Measurements from ENCODE around the gene PARP9.

Gene PARP9

DNA sequence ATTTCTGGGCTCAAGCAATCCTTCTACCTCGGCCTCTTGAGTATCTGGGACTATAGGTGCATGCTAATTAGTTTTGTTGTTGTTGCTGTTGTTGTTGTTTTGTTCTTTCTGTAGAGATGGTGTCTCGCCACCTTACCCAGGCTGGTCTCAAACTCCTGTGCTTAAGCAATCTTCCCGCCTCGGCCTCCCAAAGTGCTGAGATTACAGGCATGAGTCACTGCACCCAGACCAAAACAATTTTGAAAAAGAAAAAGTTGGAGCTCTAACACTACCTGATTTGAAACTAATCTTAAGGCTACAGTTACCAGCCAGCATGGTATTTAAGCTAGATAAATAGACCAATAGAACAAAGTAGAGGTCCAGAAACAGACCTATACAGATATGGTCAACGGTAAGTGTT lies 79.1 kb downstream of the PARP9 start:
- no peak for DNase-seq (ENCODE audit: low spot score)

DNA sequence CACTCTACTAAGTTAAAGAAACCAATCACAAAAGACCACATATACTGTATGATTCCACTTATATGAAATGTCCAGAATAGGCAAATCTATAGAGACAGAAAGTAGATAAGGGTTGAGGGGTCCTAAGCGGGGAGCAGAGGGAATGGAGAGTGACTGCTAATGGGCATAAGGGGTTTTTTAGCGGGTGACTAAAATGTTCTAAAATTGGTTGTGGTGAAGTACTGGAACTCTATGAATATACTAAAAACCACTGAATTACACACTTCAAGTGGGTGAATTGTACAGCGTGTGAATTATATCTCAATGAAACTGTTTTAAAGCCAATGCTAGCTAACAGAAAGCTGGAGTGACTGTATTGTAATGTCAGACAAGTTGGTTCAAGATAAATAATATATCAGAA lies 82.7 kb downstream of the PARP9 start:
- DNase-seq (ENCODE audit: low spot score) = no peak

All from hematopoietic multipotent progenitor cell treated with erythropoietin and hydrocortisone succinate and interleukin-3 and kit ligand, for 17 days (in vitro differentiated cells).